AG04449 (cell line): ENCODE results near the gene CYSLTR2.
"Not testable (repeated sequence)": the region's sequence is repeated elsewhere in the genome, so short reads cannot be mapped to it uniquely, and the experiment has no call there.

Source experiments
- CTCF ChIA-PET: fragments of 350-600 bp; formaldehyde crosslinking; extraction: SDS; loops from one replicate; lab custom pipeline; 2021; ENCODE audit warnings: antibody characterized with exemption; lab: Yijun Ruan, JAX
- POLR2A ChIA-PET: fragments of 400-600, 350-600 bp; formaldehyde crosslinking; extraction: SDS; loops from one replicate; lab custom pipeline; 2020; ENCODE audit warnings: antibody characterized with exemption, inconsistent platforms; lab: Yijun Ruan, JAX
- DNase-seq: peaks from one replicate; pipeline ENCODE4 v3.0.0-alpha.2; 2010; ENCODE audit warnings: low read depth, low spot score
- H3K4me3 ChIP-seq: 2 replicates; pipeline ENCODE4 v1.5.1; 2011; ENCODE audit warnings: low read depth, mild to moderate bottlenecking, control low read depth, low read length
- CTCF ChIP-seq: IDR thresholded peaks from one replicate; pipeline ENCODE4 v1.5.1; 2011; ENCODE audit warnings: mild to moderate bottlenecking, moderate library complexity, low read length, control low read depth, inconsistent platforms; ENCODE audit not compliant: insufficient read depth; ENCODE audit errors: missing control alignments

The CYSLTR2 gene

GRCh38 chr13:48655291-48655690 is 1.6 kb downstream of the CYSLTR2 start:
- no peak for DNase-seq
- POLR2A ChIA-PET = no interaction called here
- TF ChIP-seq CTCF = no peak
- H3K4me3 ChIP-seq = no peak overlapping the region
- CTCF ChIA-PET = no interaction called here

- POLR2A ChIA-PET = no interaction called here
- CTCF ChIA-PET = no interaction called here
- TF ChIP-seq CTCF = no peak
Measured at GRCh38 chr13:48656608-48657007, 2.9 kb downstream of the CYSLTR2 start.

GRCh38 chr13:48660361-48661076 is 6.8 kb downstream of the CYSLTR2 start:
- no peak overlapping the region for H3K4me3 ChIP-seq
- TF ChIP-seq CTCF = no peak
- CTCF ChIA-PET = no interaction called here
- DNase-seq = no peak
- POLR2A ChIA-PET = no interaction called here

More at GRCh38 chr13:48656608-48657007, 2.9 kb downstream of the CYSLTR2 start:
- no peak overlapping the region for H3K4me3 ChIP-seq
- DNase-seq = no peak

- TF ChIP-seq CTCF = no peak
- CTCF ChIA-PET = no interaction called here
- POLR2A ChIA-PET = no interaction called here
- no peak for DNase-seq
- H3K4me3 ChIP-seq = no peak overlapping the region
Measured at GRCh38 chr13:48661107-48661506, 7.4 kb downstream of the CYSLTR2 start.

- CTCF ChIA-PET = no interaction called here
- POLR2A ChIA-PET = no interaction called here
- no peak for TF ChIP-seq CTCF
- no peak overlapping the region for H3K4me3 ChIP-seq
- DNase-seq = no peak
Measured at GRCh38 chr13:48662226-48662625, 8.5 kb downstream of the CYSLTR2 start.

GRCh38 chr13:48667136-48667535 is 13.4 kb downstream of the CYSLTR2 start:
- POLR2A ChIA-PET = no interaction called here
- no peak overlapping the region for H3K4me3 ChIP-seq
- no peak for DNase-seq
- TF ChIP-seq CTCF = no peak
- CTCF ChIA-PET = no interaction called here

GRCh38 chr13:48671421-48671820 is 17.7 kb downstream of the CYSLTR2 start:
- DNase-seq, CTCF ChIA-PET, H3K4me3 ChIP-seq, POLR2A ChIA-PET: not testable (repeated sequence)
